H1 (cell line): Measurements from ENCODE around the gene KATNAL1. TPM values are rescaled to one million over a fixed set of nuclear protein-coding genes. Genes with fewer than 3 reads are reported as not detected.

Experiments
- CTCF ChIA-PET: fragments of 300-600 bp; sonication (Branson Sonifier 250); formaldehyde crosslinking; loops from one replicate; lab custom pipeline; 2021; ENCODE audit not compliant: partially characterized antibody; lab: Charles Lee
- POLR2A ChIA-PET: fragments of 300-600 bp; sonication (Branson Sonifier 250); formaldehyde crosslinking; loops from one replicate; lab custom pipeline; 2021; ENCODE audit warnings: inconsistent platforms; ENCODE audit not compliant: partially characterized antibody; lab: Charles Lee
- DNase-seq, 2 experiments: peaks; one replicate each; pipeline versions ENCODE4 v3.0.0 to v3.0.0-alpha.2; 2010 to 2022; ENCODE audit warnings: low spot score in 2 of 2, low read depth in 1 of 2, mixed read lengths in 1 of 2
- FAIRE-seq: peaks from 2 replicates; lab custom pipeline; 2011; peaks lifted over from hg19 to GRCh38; lab: Jason Lieb, UNC
- H2AFZ ChIP-seq: 2 replicates; pipeline ENCODE4 v1.8.1; 2012; ENCODE audit warnings: low read length, inconsistent platforms
- H2AK5ac ChIP-seq: 2 replicates; pipeline ENCODE4 v1.6.1; 2013; ENCODE audit warnings: low read depth, low read length
- H2BK120ac ChIP-seq: replicated peaks from 2 replicates; pipeline ENCODE3; 2013; ENCODE audit warnings: low read depth, low read length, inconsistent platforms
- H2BK12ac ChIP-seq: 2 replicates; pipeline ENCODE4 v1.6.1; 2013; ENCODE audit warnings: low read depth, low read length
- H2BK15ac ChIP-seq: 2 replicates; pipeline ENCODE4 v1.6.1; 2013; ENCODE audit warnings: low read length
- H2BK20ac ChIP-seq: 2 replicates; pipeline ENCODE4 v1.6.1; 2013; ENCODE audit warnings: low read length
- H2BK5ac ChIP-seq: 2 replicates; pipeline ENCODE4 v1.6.1; 2013; ENCODE audit warnings: low read depth, low read length
- H3K14ac ChIP-seq: 2 replicates; pipeline ENCODE4 v1.6.1; 2013; ENCODE audit warnings: inconsistent platforms; ENCODE audit not compliant: insufficient read length
- H3K18ac ChIP-seq: 2 replicates; pipeline ENCODE4 v1.6.1; 2013; ENCODE audit warnings: low read length; ENCODE audit errors: extremely low read depth
- H3K23ac ChIP-seq: 2 replicates; pipeline ENCODE4 v1.6.1; 2013; ENCODE audit warnings: inconsistent platforms; ENCODE audit not compliant: insufficient read length
- H3K23me2 ChIP-seq: 2 replicates; pipeline ENCODE4 v1.6.1; 2013; ENCODE audit warnings: low read depth, low read length
- H3K27ac ChIP-seq: 2 replicates; pipeline ENCODE4 v1.6.1; 2011; ENCODE audit warnings: low read depth, low read length, inconsistent platforms
- H3K27me3 ChIP-seq, 4 experiments: replicated peaks in 1 of 4; 1 replicate in 1 of 4; 2 replicates in 3 of 4; pipeline versions ENCODE4 v1.6.1 to v1.8.1; 2011 to 2013; ENCODE audit warnings: low read length in 3 of 4, mild to moderate bottlenecking in 3 of 4, inconsistent platforms in 2 of 4, mixed read lengths in 2 of 4, moderate library complexity in 1 of 4; ENCODE audit not compliant: control insufficient read depth in 3 of 4, insufficient read depth in 3 of 4; ENCODE audit errors: extremely low read depth in 1 of 4
- H3K36me3 ChIP-seq, 4 experiments: 2 replicates each; pipeline versions ENCODE4 v1.6.1 to v1.8.1; 2011 to 2013; ENCODE audit warnings: mild to moderate bottlenecking in 4 of 4, low read length in 3 of 4, moderate library complexity in 2 of 4, control low read depth in 1 of 4, inconsistent platforms in 1 of 4; ENCODE audit not compliant: insufficient read depth in 4 of 4, control insufficient read depth in 2 of 4
- H3K4ac ChIP-seq: replicated peaks from 2 replicates; pipeline ENCODE3; 2013; ENCODE audit warnings: low read length, low read depth, mixed read lengths, inconsistent platforms; ENCODE audit not compliant: insufficient read length
- H3K4me1 ChIP-seq, 4 experiments: replicated peaks in 1 of 4; 1 replicate in 1 of 4; 2 replicates in 3 of 4; pipeline versions ENCODE4 v1.6.1 to v1.8.1; 2011 to 2013; ENCODE audit warnings: low read length in 3 of 4, inconsistent platforms in 2 of 4, mixed read lengths in 1 of 4; ENCODE audit not compliant: insufficient read depth in 4 of 4, control insufficient read depth in 3 of 4
- H3K4me2 ChIP-seq, 2 experiments: 2 replicates each; pipeline versions ENCODE4 v1.6.1 to v1.8.1; 2011 to 2013; ENCODE audit warnings: low read depth in 2 of 2, low read length in 2 of 2, control low read depth in 1 of 2, inconsistent platforms in 1 of 2, mild to moderate bottlenecking in 1 of 2; ENCODE audit not compliant: insufficient read depth in 1 of 2
- H3K4me3 ChIP-seq, 4 experiments: fragments of 200-600, 300-600 bp in 1 of 4; sonication (generic), shearing (Covaris generic), sonication (Bioruptor Twin) in 1 of 4; 2 replicates each; pipeline versions ENCODE4 v1.5.1 to v1.8.1; 2011 to 2016; ENCODE audit warnings: low read length in 4 of 4, low read depth in 3 of 4, control low read depth in 2 of 4, inconsistent platforms in 2 of 4, mild to moderate bottlenecking in 2 of 4, mixed read lengths in 1 of 4, moderate library complexity in 1 of 4; ENCODE audit not compliant: insufficient read depth in 2 of 4; ENCODE audit errors: extremely low read depth in 1 of 4
- H3K56ac ChIP-seq: replicated peaks from 2 replicates; pipeline ENCODE3; 2013; ENCODE audit warnings: low read depth, mild to moderate bottlenecking, mixed read lengths, low read length, inconsistent platforms; ENCODE audit not compliant: insufficient read length
- H3K79me1 ChIP-seq: 2 replicates; pipeline ENCODE4 v1.6.1; 2013; ENCODE audit warnings: low read depth, low read length, control low read depth
- H3K79me2 ChIP-seq, 2 experiments: 2 replicates each; pipeline versions ENCODE4 v1.6.1 to v1.8.1; 2012 to 2013; ENCODE audit warnings: low read length in 2 of 2, mild to moderate bottlenecking in 2 of 2, inconsistent platforms in 1 of 2; ENCODE audit not compliant: insufficient read depth in 2 of 2, control insufficient read depth in 1 of 2
- H3K9ac ChIP-seq, 4 experiments: replicated peaks in 1 of 4; 1 replicate in 1 of 4; 2 replicates in 3 of 4; pipeline versions ENCODE4 v1.6.1 to v1.8.1; 2011 to 2013; ENCODE audit warnings: low read depth in 3 of 4, low read length in 3 of 4, control low read depth in 2 of 4, mild to moderate bottlenecking in 2 of 4, moderate library complexity in 2 of 4, inconsistent platforms in 1 of 4; ENCODE audit errors: extremely low read depth in 1 of 4
- H3K9me3 ChIP-seq, 2 experiments: 2 replicates each; pipeline versions ENCODE4 v1.6.1 to v1.8.1; 2012 to 2013; ENCODE audit warnings: mild to moderate bottlenecking in 2 of 2, moderate library complexity in 2 of 2, control low read depth in 1 of 2, inconsistent platforms in 1 of 2, low read depth in 1 of 2, low read length in 1 of 2, mixed read lengths in 1 of 2; ENCODE audit not compliant: insufficient read depth in 2 of 2
- H4K20me1 ChIP-seq, 2 experiments: replicated peaks in 1 of 2; 2 replicates each; pipeline versions ENCODE3 to v1.8.1; 2011 to 2013; ENCODE audit warnings: inconsistent platforms in 2 of 2, low read length in 2 of 2, mild to moderate bottlenecking in 1 of 2; ENCODE audit not compliant: insufficient read depth in 2 of 2, control insufficient read depth in 1 of 2
- H4K5ac ChIP-seq: 2 replicates; pipeline ENCODE4 v1.6.1; 2013; ENCODE audit warnings: low read length, low read depth, mixed read lengths, inconsistent platforms; ENCODE audit not compliant: insufficient read length
- H4K8ac ChIP-seq: 2 replicates; pipeline ENCODE4 v1.8.0; 2013; ENCODE audit warnings: mild to moderate bottlenecking, moderate library complexity, low read length, inconsistent platforms; ENCODE audit not compliant: insufficient read depth; ENCODE audit errors: extremely low read depth
- H4K91ac ChIP-seq: replicated peaks from 2 replicates; pipeline ENCODE3; 2013; ENCODE audit warnings: low read length, mixed read lengths, inconsistent platforms; ENCODE audit not compliant: insufficient read length
- CBX5 ChIP-seq: fragments of 300-800, 300-1000 bp; sonication (generic); IDR thresholded peaks from 2 replicates; pipeline ENCODE4 v1.7.1; 2016; ENCODE audit warnings: antibody characterized with exemption, low read length, low read depth
- POU5F1 ChIP-seq: IDR thresholded peaks from 2 replicates; pipeline ENCODE4 v1.6.1; 2011; ENCODE audit warnings: low read depth, mild to moderate bottlenecking, low read length, moderate library complexity
- WGBS, 2 experiments: shearing (Covaris generic) in 1 of 2; methylation state at CpG; one replicate each; pipeline versions ENCODE4 v1.1.6 to v1.1.7; 2013 to 2015; ENCODE audit warnings: low lambda C conversion rate in 2 of 2, mixed read lengths in 2 of 2, inconsistent platforms in 1 of 2, low coverage in 1 of 2, missing lambda C conversion rate in 1 of 2; ENCODE audit not compliant: insufficient replicate concordance in 2 of 2, insufficient coverage in 1 of 2, insufficient read length in 1 of 2; ENCODE audit errors: extremely low coverage in 1 of 2, missing lambda C conversion rate in 1 of 2; 5-methylcytosine and 5-hydroxymethylcytosine counted together
- polyA plus RNA-seq, 7 experiments: library from polyadenylated mRNA; depleted of rRNA in 3 of 7; stranded (reverse) in 5 of 7; unstranded in 2 of 7; fragments of >200 nt in 5 of 7; fragments of 200-250 nt in 2 of 7; gene quantifications; 1 replicate in 5 of 7; 2 replicates in 1 of 7; 4 replicates in 1 of 7; pipeline versions ENCODE4 v1.2.1 to v1.2.3, GENCODE V29; 2011 to 2013; ENCODE audit warnings: missing spikeins in 2 of 7, mixed read lengths in 2 of 7
- total RNA-seq: library from RNA; stranded (reverse); fragmentation: NEBNext Ultra II Directional; extraction: Animal tissue kit (Norgen Biotek cat#: 25700); gene quantifications from 2 replicates; pipeline ENCODE4 v1.2.1, GENCODE V29; 2021

Gene KATNAL1
- total and polyA plus RNA-seq, 2 of the 8 experiments (the other 6 are each of a cell fraction or from before 2014, with no cell fraction given), result 4.0 to 13.2 TPM

DNA sequence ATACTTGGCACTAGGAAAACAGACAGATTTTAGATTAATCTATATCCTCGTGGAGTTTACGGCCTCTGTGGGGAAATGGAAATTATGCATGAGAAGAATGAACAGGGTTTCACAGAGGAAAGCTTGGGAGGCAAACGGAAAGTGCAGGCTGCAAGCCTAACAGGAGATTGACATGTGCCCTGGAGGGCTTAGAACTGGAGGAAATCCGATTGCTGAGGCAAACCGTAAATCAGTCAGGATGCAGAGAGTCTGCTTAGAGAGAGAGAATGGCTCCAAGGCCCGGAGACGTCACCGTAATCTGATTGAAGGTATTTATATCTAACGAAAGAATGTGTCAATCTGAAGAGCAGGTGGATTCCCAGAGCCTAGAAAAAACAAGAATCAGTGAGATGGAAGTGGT, 143.2 kb downstream of the KATNAL1 start:
- H4K8ac ChIP-seq, result no peak overlapping the region
- CTCF ChIA-PET, result interaction anchor here (1.0 kb wide), 1 partner anchor 142 kb away, joined by 3 read pairs; no protein-coding TSS in a partner anchor
- no peak overlapping the region for H3K14ac ChIP-seq
- TF ChIP-seq CBX5 (no peak), POU5F1 (no peak)
- H3K23me2 ChIP-seq, result no peaks in the 10 kb centered on the region
- no peak overlapping the region for H2AFZ ChIP-seq
- no peak overlapping the region for H2BK20ac ChIP-seq
- no peak overlapping the region for H3K27ac ChIP-seq
- no peaks in the 10 kb centered on the region for H3K79me1 ChIP-seq
- H3K79me2 ChIP-seq, result no peaks in the 10 kb centered on the region
- no peak overlapping the region for H2BK15ac ChIP-seq
- FAIRE-seq (no peak), DNase-seq (no peak)
- H2BK120ac ChIP-seq, result no peak overlapping the region
- H3K4ac ChIP-seq, result peak overlapping the region; percentile 39
- no peak overlapping the region for H4K91ac ChIP-seq
- no peak overlapping the region for H4K5ac ChIP-seq
- peaks cover 0 to 3% (median 1%) of the 10 kb centered on the region in 4 experiments; a peak in 3 of 7 replicates for H3K4me1 ChIP-seq
- 92% methylated on average over 9 of the region's 9 CpGs; no CpG with 5 or more reads in 1 of the 2 experiments for WGBS, 2 experiments
- no peaks in the 10 kb centered on the region for H4K20me1 ChIP-seq
- H3K9ac ChIP-seq, result no peak overlapping the region
- H3K36me3 ChIP-seq, result no peaks in the 10 kb centered on the region
- no peaks in the 10 kb centered on the region for H3K27me3 ChIP-seq
- H2AK5ac ChIP-seq, result no peak overlapping the region
- no peak overlapping the region for H3K4me2 ChIP-seq
- no peak overlapping the region for H3K23ac ChIP-seq
- no peak overlapping the region for H2BK5ac ChIP-seq
- no peak overlapping the region for H3K18ac ChIP-seq
- POLR2A ChIA-PET, result no interaction called here
- H2BK12ac ChIP-seq, result no peak overlapping the region
- no peak overlapping the region for H3K4me3 ChIP-seq
- H3K9me3 ChIP-seq, result no peaks in the 10 kb centered on the region
- no peak overlapping the region for H3K56ac ChIP-seq
